Upper lobe of left lung (tissue), 4 donors: Measurements from ENCODE around the gene CDK2.
A peak's percentile ranks its signal among the peaks of the same experiment; 100 is the strongest.

Experiments
- CTCF ChIP-seq, 6 experiments: fragments of 450-650 bp in 4 of 6; fragments of 200-600 bp in 2 of 6; sonication (generic) in 2 of 6; IDR thresholded peaks; one replicate each; pipeline ENCODE4 v1.5.1; 2016 to 2019; ENCODE audit warnings: antibody characterized with exemption in 6 of 6
- EP300 ChIP-seq, 4 donors: sonication (generic); formaldehyde crosslinking; IDR thresholded peaks; one replicate each; pipeline ENCODE4 v1.5.1; 2017; ENCODE audit warnings: antibody characterized with exemption in 4 of 4, control low read depth in 2 of 4
- POLR2A ChIP-seq, 4 donors: fragments of 450-650 bp; IDR thresholded peaks; one replicate each; pipeline ENCODE4 v1.5.1; 2016 to 2017; ENCODE audit warnings: antibody characterized with exemption in 4 of 4, mild to moderate bottlenecking in 2 of 4
- POLR2AphosphoS5 ChIP-seq, 2 donors: sonication (generic); formaldehyde crosslinking; IDR thresholded peaks; one replicate each; pipeline ENCODE4 v1.5.1; 2017; ENCODE audit warnings: antibody characterized with exemption in 2 of 2

DNA sequence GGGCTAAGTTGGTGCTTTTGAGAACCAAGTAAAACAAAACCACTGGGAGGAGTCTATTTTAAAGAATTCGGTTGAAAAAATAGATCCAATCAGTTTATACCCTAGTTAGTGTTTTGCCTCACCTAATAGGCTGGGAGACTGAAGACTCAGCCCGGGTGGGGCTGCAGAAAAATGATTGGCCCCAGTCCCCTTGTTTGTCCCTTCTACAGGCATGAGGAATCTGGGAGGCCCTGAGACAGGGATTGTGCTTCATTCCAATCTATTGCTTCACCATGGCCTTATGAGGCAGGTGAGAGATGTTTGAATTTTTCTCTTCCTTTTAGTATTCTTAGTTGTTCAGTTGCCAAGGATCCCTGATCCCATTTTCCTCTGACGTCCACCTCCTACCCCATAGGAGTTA is 5.4 kb downstream of the CDK2 start:
- no peak for TF ChIP-seq CTCF (IDR thresholded peaks at IDR 0.05)
- no peak for TF ChIP-seq EP300 (IDR thresholded peaks at IDR 0.05)
- TF ChIP-seq POLR2A (IDR thresholded peaks at IDR 0.05): peak in 1 of 4 donors; percentile 38
- TF ChIP-seq POLR2AphosphoS5 (IDR thresholded peaks at IDR 0.05): no peak
